ENCODE results near the gene CLIC3. TPM values are rescaled to one million over a fixed set of nuclear protein-coding genes. Genes with fewer than 3 reads are reported as not detected.

The CLIC3 gene
- total RNA-seq, 2 donors from 2014 or later, result 6.5 to 11.8 TPM

GRCh38 chr9:137014166-137014565 lies 17.8 kb upstream of the CLIC3 start:
- no peaks in the 10 kb centered on the region for H3K9me3 ChIP-seq
- H3K27ac ChIP-seq, result no peak overlapping the region
- no peak overlapping the region for H3K4me3 ChIP-seq
- H3K36me3 ChIP-seq, result peaks cover 55% of the 10 kb centered on the region
- H3K27me3 ChIP-seq, result no peaks in the 10 kb centered on the region
- TF ChIP-seq CTCF (IDR thresholded peaks at IDR 0.05), result no peak
- no peaks in the 10 kb centered on the region for H3K4me1 ChIP-seq
- DNase-seq (ENCODE audit: low spot score), result no peak

DNA sequence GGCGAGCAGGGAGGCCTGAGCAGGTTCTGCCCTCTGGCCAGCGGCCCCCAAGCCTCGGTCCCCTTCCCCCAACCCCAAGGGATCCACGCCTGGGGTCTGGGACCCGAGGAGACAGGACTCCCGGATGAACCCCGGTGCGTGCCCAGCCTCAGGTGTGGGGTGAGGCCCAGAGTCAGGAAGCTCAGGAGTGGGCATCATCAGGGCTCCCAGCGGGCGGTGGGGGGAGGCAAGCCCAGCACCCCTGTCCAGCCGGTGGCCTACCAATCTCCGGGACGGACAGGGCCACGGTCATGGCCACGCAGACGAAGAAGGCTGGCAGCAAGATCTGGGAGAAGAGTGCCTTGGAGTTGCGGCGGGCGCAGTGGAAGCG lies 17.2 kb upstream of the CLIC3 start:
- H3K9me3 ChIP-seq, result no peaks in the 10 kb centered on the region
- no peak for TF ChIP-seq CTCF (IDR thresholded peaks at IDR 0.05)
- no peak overlapping the region for H3K4me3 ChIP-seq
- no peaks in the 10 kb centered on the region for H3K27me3 ChIP-seq
- H3K4me1 ChIP-seq, result no peaks in the 10 kb centered on the region
- H3K36me3 ChIP-seq, result peaks cover 57% of the 10 kb centered on the region
- no peak for DNase-seq (ENCODE audit: low spot score)
- no peak overlapping the region for H3K27ac ChIP-seq

- DNase-seq (ENCODE audit: low spot score), result no peak
- Histone ChIP-seq H3K4me3 (no peak overlapping the region), H3K27me3 (no peaks in the 10 kb centered on the region), H3K27ac (no peak overlapping the region), H3K4me1 (no peaks in the 10 kb centered on the region), H3K36me3 (peaks cover 62% of the 10 kb centered on the region), H3K9me3 (no peaks in the 10 kb centered on the region)
- TF ChIP-seq CTCF (IDR thresholded peaks at IDR 0.05), result no peak
Measured at GRCh38 chr9:137012694-137013570, 16.6 kb upstream of the CLIC3 start.

- Histone ChIP-seq H3K27me3 (no peaks in the 10 kb centered on the region), H3K4me3 (no peak overlapping the region), H3K27ac (no peak overlapping the region), H3K36me3 (peaks cover 54% of the 10 kb centered on the region), H3K4me1 (no peaks in the 10 kb centered on the region), H3K9me3 (no peaks in the 10 kb centered on the region)
- DNase-seq (ENCODE audit: low spot score), result no peak
- no peak for TF ChIP-seq CTCF (IDR thresholded peaks at IDR 0.05)
Measured at GRCh38 chr9:137011907-137012675, 15.7 kb upstream of the CLIC3 start.

DNA sequence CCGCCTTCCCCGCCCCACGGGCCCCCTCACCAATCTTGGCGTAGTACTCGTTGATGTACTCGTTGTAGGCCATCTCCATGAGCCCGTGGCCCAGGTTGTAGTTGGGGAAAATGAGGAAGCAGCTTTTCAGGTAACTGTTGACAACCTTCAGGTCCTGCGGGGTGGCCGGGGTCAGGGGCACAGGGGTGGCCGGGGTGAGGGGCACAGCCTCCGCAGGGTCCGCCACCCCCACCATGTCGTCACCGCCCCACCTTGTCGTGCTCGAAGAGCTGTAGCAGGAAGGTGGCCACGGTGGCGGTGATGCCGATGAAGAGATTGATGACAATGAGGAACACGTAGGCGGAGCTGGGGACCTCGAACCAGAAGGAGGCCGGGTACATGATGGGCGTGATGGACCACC lies 14.8 kb upstream of the CLIC3 start:
- no peak overlapping the region for H3K4me3 ChIP-seq
- no peaks in the 10 kb centered on the region for H3K4me1 ChIP-seq
- H3K27me3 ChIP-seq, result no peaks in the 10 kb centered on the region
- no peak for DNase-seq (ENCODE audit: low spot score)
- H3K27ac ChIP-seq, result no peak overlapping the region
- H3K9me3 ChIP-seq, result no peaks in the 10 kb centered on the region
- peaks cover 45% of the 10 kb centered on the region for H3K36me3 ChIP-seq
- TF ChIP-seq CTCF (IDR thresholded peaks at IDR 0.05), result no peak
